ENCODE data around the gene ADGRG7. TPM values are rescaled to one million over a fixed set of nuclear protein-coding genes. Genes with fewer than 3 reads are reported as not detected.

ADGRG7 gene
- total RNA-seq, 1 experiment from 2014 or later, result not detected

DNA sequence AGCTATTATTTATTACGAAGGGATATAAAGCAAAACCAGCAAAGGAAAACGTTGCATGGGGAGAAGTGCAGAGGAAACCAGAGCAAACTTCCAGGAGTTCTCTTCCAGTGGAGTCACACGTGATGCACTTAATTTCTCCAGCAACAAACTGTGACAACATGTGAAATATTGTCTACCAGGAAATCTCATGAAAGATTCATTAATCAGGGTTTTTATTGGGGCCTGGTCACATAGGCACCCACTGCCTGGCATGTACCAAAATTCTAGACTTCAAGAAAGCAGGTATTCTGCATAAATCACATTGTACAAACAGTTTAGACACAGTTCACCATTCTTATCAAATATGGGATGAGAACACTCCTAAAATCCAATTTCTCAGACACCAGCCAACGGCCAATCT lies 94.5 kb downstream of the ADGRG7 start:
- Histone ChIP-seq H3K4me1 (ENCODE audit: insufficient read depth, low read length) (peaks cover 15% of the 10 kb centered on the region), H3K9me2 (replicated peaks; ENCODE audit: low read length) (no peaks in the 10 kb centered on the region), H4K20me1 (ENCODE audit: low read length) (no peaks in the 10 kb centered on the region), H3K4me3 (ENCODE audit: low read length) (no peak overlapping the region), H3K36me3 (ENCODE audit: low read depth, low read length) (no peaks in the 10 kb centered on the region), H3K79me2 (ENCODE audit: low read length) (no peaks in the 10 kb centered on the region), H3K9me3 (ENCODE audit: low read length) (no peaks in the 10 kb centered on the region), H3K9ac (ENCODE audit: low read length) (no peak overlapping the region), H3F3A (ENCODE audit: low read length, unreplicated experiment) (no peaks in the 10 kb centered on the region), H2AFZ (ENCODE audit: low read length) (peak overlapping the region; percentile 36; the same call in 1 of the 2 replicates), H3K27me3 (ENCODE audit: low read length) (no peaks in the 10 kb centered on the region), H3K4me2 (ENCODE audit: low read length) (no peak overlapping the region), H3K27ac (ENCODE audit: low read length) (no peak overlapping the region)
- TF ChIP-seq, protein P1, sequence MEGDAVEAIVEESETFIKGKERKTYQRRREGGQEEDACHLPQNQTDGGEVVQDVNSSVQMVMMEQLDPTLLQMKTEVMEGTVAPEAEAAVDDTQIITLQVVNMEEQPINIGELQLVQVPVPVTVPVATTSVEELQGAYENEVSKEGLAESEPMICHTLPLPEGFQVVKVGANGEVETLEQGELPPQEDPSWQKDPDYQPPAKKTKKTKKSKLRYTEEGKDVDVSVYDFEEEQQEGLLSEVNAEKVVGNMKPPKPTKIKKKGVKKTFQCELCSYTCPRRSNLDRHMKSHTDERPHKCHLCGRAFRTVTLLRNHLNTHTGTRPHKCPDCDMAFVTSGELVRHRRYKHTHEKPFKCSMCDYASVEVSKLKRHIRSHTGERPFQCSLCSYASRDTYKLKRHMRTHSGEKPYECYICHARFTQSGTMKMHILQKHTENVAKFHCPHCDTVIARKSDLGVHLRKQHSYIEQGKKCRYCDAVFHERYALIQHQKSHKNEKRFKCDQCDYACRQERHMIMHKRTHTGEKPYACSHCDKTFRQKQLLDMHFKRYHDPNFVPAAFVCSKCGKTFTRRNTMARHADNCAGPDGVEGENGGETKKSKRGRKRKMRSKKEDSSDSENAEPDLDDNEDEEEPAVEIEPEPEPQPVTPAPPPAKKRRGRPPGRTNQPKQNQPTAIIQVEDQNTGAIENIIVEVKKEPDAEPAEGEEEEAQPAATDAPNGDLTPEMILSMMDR (conservative IDR thresholded peaks at IDR 0.05; ENCODE audit: low read depth, low read length), result no peak
- TF ChIP-seq EZH2phosphoT487 (IDR thresholded peaks at IDR 0.05; ENCODE audit: borderline replicate concordance, low read length) (no peak), EZH2 (IDR thresholded peaks at IDR 0.05; ENCODE audit: low read length, unreplicated experiment) (no peak)
- intact Hi-C loops (cut with micrococcal nuclease), result loop anchor here (5.0 kb wide), 1 partner anchor 887 kb away; the partner anchor contains the start of gene CMSS1
- ChIA-PET CTCF (no interaction called here), POLR2A (ENCODE audit: unreplicated experiment) (no interaction called here)
- BruUV-seq (replicated peaks), result no TSS peak
- ATAC-seq, result no peak
- DNase-seq, result no peak

DNA sequence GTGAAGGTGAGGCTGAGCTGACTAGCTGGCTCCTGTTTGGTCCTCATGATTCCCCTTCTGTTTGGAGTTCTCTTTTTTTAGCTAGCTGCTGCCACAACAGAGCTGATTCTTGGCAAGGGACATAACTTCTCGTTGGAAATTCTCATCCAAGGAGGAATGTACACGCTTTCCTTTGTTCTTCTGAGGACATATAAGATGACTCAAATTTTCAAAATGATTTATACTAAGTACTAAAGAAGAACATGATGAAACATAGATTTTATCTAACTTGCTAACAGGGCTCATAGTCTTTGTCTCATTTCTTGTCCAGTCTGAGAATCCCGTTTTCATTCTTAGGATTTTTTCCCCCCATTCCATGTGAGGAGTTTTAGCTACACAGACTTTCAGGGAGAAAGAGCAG lies 97.0 kb downstream of the ADGRG7 start:
- BruUV-seq (replicated peaks), result no TSS peak
- Histone ChIP-seq H3K79me2 (ENCODE audit: low read length) (peaks cover 16% of the 10 kb centered on the region), H3F3A (ENCODE audit: low read length, unreplicated experiment) (no peaks in the 10 kb centered on the region), H3K27ac (ENCODE audit: low read length) (no peak overlapping the region), H3K9me3 (ENCODE audit: low read length) (no peaks in the 10 kb centered on the region), H3K9me2 (replicated peaks; ENCODE audit: low read length) (no peaks in the 10 kb centered on the region), H3K36me3 (ENCODE audit: low read depth, low read length) (peaks cover 2% of the 10 kb centered on the region; the same call in 1 of the 2 replicates), H3K4me2 (ENCODE audit: low read length) (no peak overlapping the region), H3K27me3 (ENCODE audit: low read length) (no peaks in the 10 kb centered on the region), H4K20me1 (ENCODE audit: low read length) (peaks cover 12% of the 10 kb centered on the region), H3K9ac (ENCODE audit: low read length) (no peak overlapping the region), H3K4me3 (ENCODE audit: low read length) (no peak overlapping the region), H2AFZ (ENCODE audit: low read length) (peak overlapping the region; percentile 27; the same call in 1 of the 2 replicates), H3K4me1 (ENCODE audit: insufficient read depth, low read length) (peaks cover 22% of the 10 kb centered on the region)
- TF ChIP-seq, protein P1 (conservative IDR thresholded peaks at IDR 0.05; ENCODE audit: low read depth, low read length), result no peak
- TF ChIP-seq EZH2phosphoT487 (IDR thresholded peaks at IDR 0.05; ENCODE audit: borderline replicate concordance, low read length) (no peak), EZH2 (IDR thresholded peaks at IDR 0.05; ENCODE audit: low read length, unreplicated experiment) (no peak)
- ATAC-seq (no peak), DNase-seq (peak; percentile 14)
- ChIA-PET POLR2A (ENCODE audit: unreplicated experiment) (no interaction called here), CTCF (no interaction called here)
- intact Hi-C loops (cut with micrococcal nuclease), result no loop called here

DNA sequence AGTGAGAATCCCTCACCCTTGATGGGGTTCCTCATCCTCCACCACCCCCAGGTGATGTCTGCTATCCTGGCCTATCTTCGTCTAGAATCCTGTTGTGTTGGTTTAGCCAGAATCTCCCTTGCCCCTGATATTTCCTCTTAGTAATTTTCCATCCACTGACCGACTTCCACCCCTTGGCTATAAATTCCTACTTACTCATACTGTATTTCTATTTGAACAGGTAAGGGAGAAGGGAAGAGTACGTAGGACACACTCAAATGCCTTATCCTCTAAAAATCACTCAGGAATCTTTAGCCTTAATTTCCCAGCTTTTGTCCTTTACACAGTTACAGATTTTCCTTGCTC lies 99.2 kb downstream of the ADGRG7 start:
- Histone ChIP-seq H3K27me3 (ENCODE audit: low read length) (no peaks in the 10 kb centered on the region), H3K79me2 (ENCODE audit: low read length) (peaks cover 39% of the 10 kb centered on the region), H3K9ac (ENCODE audit: low read length) (peak overlapping the region; percentile 80), H3K9me2 (replicated peaks; ENCODE audit: low read length) (no peaks in the 10 kb centered on the region), H3K27ac (ENCODE audit: low read length) (peak overlapping the region; percentile 93), H3K4me3 (ENCODE audit: low read length) (peak overlapping the region; percentile 69), H4K20me1 (ENCODE audit: low read length) (peaks cover 34% of the 10 kb centered on the region), H3K36me3 (ENCODE audit: low read depth, low read length) (peaks cover 10% of the 10 kb centered on the region; the same call in 1 of the 2 replicates), H3K4me2 (ENCODE audit: low read length) (peak overlapping the region; percentile 93), H3K4me1 (ENCODE audit: insufficient read depth, low read length) (peaks cover 21% of the 10 kb centered on the region), H3K9me3 (ENCODE audit: low read length) (no peaks in the 10 kb centered on the region), H2AFZ (ENCODE audit: low read length) (peak overlapping the region; percentile 76), H3F3A (ENCODE audit: low read length, unreplicated experiment) (no peaks in the 10 kb centered on the region)
- CTCF ChIA-PET, result interaction anchor here (0.5 to 2.7 kb wide), 3 partner anchors 106 to 246 kb away, joined by 3 to 23 read pairs (median 5); no protein-coding TSS in a partner anchor
- DNase-seq (peak; percentile 87), ATAC-seq (peak; percentile 53)
- TF ChIP-seq EZH2 (IDR thresholded peaks at IDR 0.05; ENCODE audit: low read length, unreplicated experiment) (no peak), EZH2phosphoT487 (IDR thresholded peaks at IDR 0.05; ENCODE audit: borderline replicate concordance, low read length) (no peak)
- TF ChIP-seq, protein P1 (conservative IDR thresholded peaks at IDR 0.05; ENCODE audit: low read depth, low read length), result no peak
- intact Hi-C loops (cut with micrococcal nuclease), result no loop called here
- POLR2A ChIA-PET (ENCODE audit: unreplicated experiment), result interaction anchor here (0.6 to 0.7 kb wide), 7 partner anchors 37 to 846 kb away, joined by 3 to 6 read pairs (median 4); no protein-coding TSS in a partner anchor
- BruUV-seq (replicated peaks), result TSS peak; percentile 96

All from PC-3 (cell line).